HEK293 (cell line): ENCODE measurements around the gene POLD1.
A peak's percentile ranks its signal among the peaks of the same experiment; 100 is the strongest.

ENCODE experiments used
- CTCF ChIA-PET: fragments of 350-600 bp; formaldehyde crosslinking; extraction: SDS; loops from one replicate; lab custom pipeline; 2021; ENCODE audit warnings: antibody characterized with exemption; lab: Yijun Ruan, JAX
- POLR2A ChIA-PET: fragments of 300-600 bp; formaldehyde crosslinking; extraction: SDS; loops from one replicate; lab custom pipeline; 2020; ENCODE audit warnings: antibody characterized with exemption, inconsistent platforms; lab: Yijun Ruan, JAX
- H3K27ac ChIP-seq: fragments of 200-500 bp; sonication (Bioruptor generic); 2 replicates; pipeline ENCODE4 v1.5.1; 2014; ENCODE audit warnings: low read depth, low read length, control low read depth, inconsistent platforms; ENCODE audit errors: extremely low read depth
- H3K36me3 ChIP-seq, 2 experiments: fragments of 200-500 bp in 1 of 2; sonication (Bioruptor generic) in 1 of 2; 1 replicate in 1 of 2; 2 replicates in 1 of 2; pipeline ENCODE4 v1.5.1; 2014 to 2017; ENCODE audit warnings: inconsistent platforms in 2 of 2, low read length in 2 of 2; ENCODE audit not compliant: control insufficient read depth in 2 of 2, insufficient read depth in 1 of 2
- H3K4me1 ChIP-seq: fragments of 200-500 bp; sonication (Bioruptor generic); 2 replicates; pipeline ENCODE4 v1.5.1; 2014; ENCODE audit warnings: mild to moderate bottlenecking, low read length, inconsistent platforms; ENCODE audit not compliant: control insufficient read depth, insufficient read depth
- H3K4me3 ChIP-seq: 2 replicates; pipeline ENCODE4 v1.5.1; 2011; ENCODE audit warnings: low read depth, mild to moderate bottlenecking, control low read depth, low read length, moderate library complexity
- H3K9me3 ChIP-seq: fragments of 200-500 bp; sonication (Bioruptor generic); 2 replicates; pipeline ENCODE4 v1.5.1; 2014; ENCODE audit warnings: low read depth, low read length, inconsistent platforms; ENCODE audit not compliant: control insufficient read depth, insufficient read depth
- BCL11A ChIP-seq: fragments of 450-650 bp; formaldehyde crosslinking; IDR thresholded peaks from 2 replicates; pipeline ENCODE4 v1.5.1; 2016; ENCODE audit warnings: low read depth, missing biosample characterization, missing genetic modification characterization
- GLI2 ChIP-seq: fragments of 450-650 bp; formaldehyde crosslinking; IDR thresholded peaks from 2 replicates; pipeline ENCODE4; 2017; ENCODE audit warnings: missing biosample characterization, missing genetic modification characterization, low read depth, borderline replicate concordance
- GLIS2 ChIP-seq: fragments of 450-650 bp; formaldehyde crosslinking; IDR thresholded peaks from 2 replicates; pipeline ENCODE4 v1.5.1; 2016; ENCODE audit warnings: missing biosample characterization, missing genetic modification characterization
- KLF7 ChIP-seq: fragments of 450-650 bp; formaldehyde crosslinking; IDR thresholded peaks from 2 replicates; pipeline ENCODE4 v1.5.1; 2016; ENCODE audit warnings: missing biosample characterization, missing genetic modification characterization, borderline replicate concordance
- KLF8 ChIP-seq: fragments of 450-650 bp; formaldehyde crosslinking; IDR thresholded peaks from 2 replicates; pipeline ENCODE4 v1.5.1; 2016; ENCODE audit warnings: missing biosample characterization, missing genetic modification characterization
- KLF9 ChIP-seq: fragments of 450-650 bp; formaldehyde crosslinking; IDR thresholded peaks from 2 replicates; pipeline ENCODE4 v1.5.1; 2016; ENCODE audit warnings: missing biosample characterization, missing genetic modification characterization, low read depth
- MYNN ChIP-seq: fragments of 450-650 bp; formaldehyde crosslinking; IDR thresholded peaks from 2 replicates; pipeline ENCODE4 v1.5.1; 2016; ENCODE audit warnings: missing biosample characterization, missing genetic modification characterization, borderline replicate concordance
- RBAK ChIP-seq: fragments of 450-650 bp; formaldehyde crosslinking; IDR thresholded peaks from 2 replicates; pipeline ENCODE4 v1.5.1; 2016; ENCODE audit warnings: missing biosample characterization, missing genetic modification characterization
- REPIN1 ChIP-seq: fragments of 450-650 bp; formaldehyde crosslinking; IDR thresholded peaks from 2 replicates; pipeline ENCODE4 v1.5.1; 2017; ENCODE audit warnings: missing biosample characterization, missing genetic modification characterization, low read depth
- SCRT1 ChIP-seq: fragments of 450-650 bp; formaldehyde crosslinking; IDR thresholded peaks from 2 replicates; pipeline ENCODE4 v1.5.1; 2016; ENCODE audit warnings: missing biosample characterization, missing genetic modification characterization, borderline replicate concordance
- SP3 ChIP-seq: fragments of 450-650 bp; formaldehyde crosslinking; IDR thresholded peaks from 2 replicates; pipeline ENCODE4 v1.5.1; 2016; ENCODE audit warnings: missing biosample characterization, missing genetic modification characterization
- YY1 ChIP-seq: fragments of 450-650 bp; formaldehyde crosslinking; IDR thresholded peaks from 2 replicates; pipeline ENCODE4 v1.5.1; 2018; ENCODE audit warnings: missing biosample characterization, missing genetic modification characterization
- ZFHX2 ChIP-seq: fragments of 450-650 bp; formaldehyde crosslinking; conservative IDR thresholded peaks from 2 replicates; pipeline ENCODE4 v1.5.1; 2016; ENCODE audit warnings: missing biosample characterization, missing genetic modification characterization
- ZNF202 ChIP-seq: fragments of 450-650 bp; formaldehyde crosslinking; IDR thresholded peaks from 2 replicates; pipeline ENCODE4 v1.5.1; 2016; ENCODE audit warnings: missing biosample characterization, missing genetic modification characterization, borderline replicate concordance
- ZNF248 ChIP-seq: fragments of 450-650 bp; formaldehyde crosslinking; IDR thresholded peaks from 2 replicates; pipeline ENCODE4 v1.5.1; 2017; ENCODE audit warnings: missing biosample characterization, missing genetic modification characterization
- ZNF423 ChIP-seq: fragments of 450-650 bp; formaldehyde crosslinking; IDR thresholded peaks from 2 replicates; pipeline ENCODE4 v1.5.1; 2016; ENCODE audit warnings: missing biosample characterization, missing genetic modification characterization
- ZNF530 ChIP-seq: fragments of 450-650 bp; formaldehyde crosslinking; IDR thresholded peaks from 2 replicates; pipeline ENCODE4 v1.5.1; 2016; ENCODE audit warnings: low read depth, missing biosample characterization, missing genetic modification characterization
- ZNF623 ChIP-seq: fragments of 450-650 bp; formaldehyde crosslinking; IDR thresholded peaks from 2 replicates; pipeline ENCODE4 v1.5.1; 2016; ENCODE audit warnings: missing biosample characterization, missing genetic modification characterization
- ZNF664 ChIP-seq: fragments of 450-650 bp; formaldehyde crosslinking; IDR thresholded peaks from 2 replicates; pipeline ENCODE4 v1.5.1; 2016; ENCODE audit warnings: missing biosample characterization, missing genetic modification characterization
- ZNF707 ChIP-seq: fragments of 450-650 bp; formaldehyde crosslinking; IDR thresholded peaks from 2 replicates; pipeline ENCODE4 v1.5.1; 2016; ENCODE audit warnings: missing biosample characterization, missing genetic modification characterization
- ZNF776 ChIP-seq: fragments of 450-650 bp; formaldehyde crosslinking; IDR thresholded peaks from 2 replicates; pipeline ENCODE4 v1.5.0; 2017; ENCODE audit warnings: missing biosample characterization, missing genetic modification characterization, borderline replicate concordance
- ZNF785 ChIP-seq: fragments of 450-650 bp; formaldehyde crosslinking; IDR thresholded peaks from 2 replicates; pipeline ENCODE4 v1.5.1; 2016; ENCODE audit warnings: missing biosample characterization, missing genetic modification characterization
- ZSCAN23 ChIP-seq: fragments of 450-650 bp; formaldehyde crosslinking; IDR thresholded peaks from 2 replicates; pipeline ENCODE4 v1.5.1; 2016; ENCODE audit warnings: missing biosample characterization, missing genetic modification characterization
- TF ChIP-seq, protein P1 (sequence below): fragments of 450-650 bp; formaldehyde crosslinking; IDR thresholded peaks from 2 replicates; pipeline ENCODE4 v1.5.1; 2016; ENCODE audit warnings: missing biosample characterization, missing genetic modification characterization, borderline replicate concordance
- TF ChIP-seq, protein P2 (sequence below): fragments of 450-650 bp; formaldehyde crosslinking; optimal IDR thresholded peaks from 2 replicates; pipeline ENCODE3; 2016; ENCODE audit warnings: missing biosample characterization, mild to moderate bottlenecking, missing genetic modification characterization
- TF ChIP-seq, protein P3 (sequence below): fragments of 450-650 bp; formaldehyde crosslinking; IDR thresholded peaks from 2 replicates; pipeline ENCODE4 v1.5.1; 2016; ENCODE audit warnings: missing biosample characterization, missing genetic modification characterization
- TF ChIP-seq, protein P4 (sequence below): fragments of 450-650 bp; formaldehyde crosslinking; IDR thresholded peaks from 2 replicates; pipeline ENCODE4 v1.5.1; 2017; ENCODE audit warnings: missing biosample characterization, mild to moderate bottlenecking, missing genetic modification characterization, moderate library complexity
- TF ChIP-seq, protein P5 (sequence below): fragments of 450-650 bp; formaldehyde crosslinking; IDR thresholded peaks from 2 replicates; pipeline ENCODE4 v1.5.1; 2016; ENCODE audit warnings: missing biosample characterization, missing genetic modification characterization

POLD1 gene

DNA sequence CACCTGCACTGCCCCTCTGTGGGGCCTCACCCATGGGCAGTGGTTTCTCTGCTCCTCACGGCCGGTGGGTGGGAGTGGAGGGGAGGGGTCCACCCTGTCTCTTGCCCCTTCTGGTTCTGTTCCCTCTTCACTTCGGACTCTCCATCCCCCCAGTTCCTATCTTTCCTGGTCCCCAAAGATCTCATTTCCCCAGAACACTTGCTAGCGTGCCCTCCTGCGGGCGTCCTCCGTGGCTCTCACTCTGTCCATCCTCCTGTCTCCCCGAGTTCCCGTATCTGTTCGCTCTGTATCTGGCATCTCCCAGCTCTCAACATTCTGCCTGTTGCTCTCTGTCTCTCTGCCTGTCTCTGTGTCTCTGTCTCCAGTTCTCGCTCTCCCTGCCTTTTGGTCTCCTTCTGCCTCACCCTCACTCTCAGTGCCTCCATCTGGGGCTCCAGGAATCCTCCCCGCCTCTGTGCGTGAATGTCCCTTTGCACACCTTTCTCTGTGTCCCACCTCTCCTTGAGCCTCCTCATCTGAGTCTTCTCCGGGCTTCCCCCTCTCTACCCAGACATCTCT is 35.0 kb downstream of the POLD1 start:
- Histone ChIP-seq H3K36me3 (peaks cover 3 to 12% of the 10 kb centered on the region in 2 experiments; a peak in 2 of 3 replicates), H3K4me3 (no peak overlapping the region), H3K4me1 (no peaks in the 10 kb centered on the region), H3K27ac (no peak overlapping the region), H3K9me3 (no peaks in the 10 kb centered on the region)
- POLR2A ChIA-PET = no interaction called here
- CTCF ChIA-PET = interaction anchor here (0.6 kb wide), 1 partner anchor 263 kb away, joined by 3 read pairs; no protein-coding TSS in a partner anchor
- TF ChIP-seq ZNF248 (tag by site-specific recombination) (no peak), ZNF202 (no peak), SCRT1 (tag by site-specific recombination) (0 out of 2 replicates have a peak, but pooled peaks have one; percentile 46), ZNF707 (tag by site-specific recombination) (no peak), ZSCAN23 (tag by site-specific recombination) (no peak), SP3 (tag by site-specific recombination) (no peak), KLF8 (tag by site-specific recombination) (0 out of 2 replicates have a peak, but pooled peaks have one; percentile 27), ZNF785 (tag by site-specific recombination) (no peak), REPIN1 (tag by site-specific recombination) (no peak), YY1 (tag by site-specific recombination) (no peak), ZNF664 (tag by site-specific recombination) (no peak), KLF7 (tag by site-specific recombination) (no peak), MYNN (tag by site-specific recombination) (no peak), BCL11A (tag by site-specific recombination) (no peak), RBAK (tag by site-specific recombination) (no peak), GLI2 (no peak), ZFHX2 (tag by site-specific recombination) (no peak), GLIS2 (tag by site-specific recombination) (0 out of 2 replicates have a peak, but pooled peaks have one; percentile 5), ZNF623 (tag by site-specific recombination) (no peak), ZNF776 (tag by site-specific recombination) (no peak), KLF9 (tag by site-specific recombination) (no peak), ZNF423 (tag by site-specific recombination) (no peak), ZNF530 (tag by site-specific recombination) (no peak)
- TF ChIP-seq, protein P1, sequence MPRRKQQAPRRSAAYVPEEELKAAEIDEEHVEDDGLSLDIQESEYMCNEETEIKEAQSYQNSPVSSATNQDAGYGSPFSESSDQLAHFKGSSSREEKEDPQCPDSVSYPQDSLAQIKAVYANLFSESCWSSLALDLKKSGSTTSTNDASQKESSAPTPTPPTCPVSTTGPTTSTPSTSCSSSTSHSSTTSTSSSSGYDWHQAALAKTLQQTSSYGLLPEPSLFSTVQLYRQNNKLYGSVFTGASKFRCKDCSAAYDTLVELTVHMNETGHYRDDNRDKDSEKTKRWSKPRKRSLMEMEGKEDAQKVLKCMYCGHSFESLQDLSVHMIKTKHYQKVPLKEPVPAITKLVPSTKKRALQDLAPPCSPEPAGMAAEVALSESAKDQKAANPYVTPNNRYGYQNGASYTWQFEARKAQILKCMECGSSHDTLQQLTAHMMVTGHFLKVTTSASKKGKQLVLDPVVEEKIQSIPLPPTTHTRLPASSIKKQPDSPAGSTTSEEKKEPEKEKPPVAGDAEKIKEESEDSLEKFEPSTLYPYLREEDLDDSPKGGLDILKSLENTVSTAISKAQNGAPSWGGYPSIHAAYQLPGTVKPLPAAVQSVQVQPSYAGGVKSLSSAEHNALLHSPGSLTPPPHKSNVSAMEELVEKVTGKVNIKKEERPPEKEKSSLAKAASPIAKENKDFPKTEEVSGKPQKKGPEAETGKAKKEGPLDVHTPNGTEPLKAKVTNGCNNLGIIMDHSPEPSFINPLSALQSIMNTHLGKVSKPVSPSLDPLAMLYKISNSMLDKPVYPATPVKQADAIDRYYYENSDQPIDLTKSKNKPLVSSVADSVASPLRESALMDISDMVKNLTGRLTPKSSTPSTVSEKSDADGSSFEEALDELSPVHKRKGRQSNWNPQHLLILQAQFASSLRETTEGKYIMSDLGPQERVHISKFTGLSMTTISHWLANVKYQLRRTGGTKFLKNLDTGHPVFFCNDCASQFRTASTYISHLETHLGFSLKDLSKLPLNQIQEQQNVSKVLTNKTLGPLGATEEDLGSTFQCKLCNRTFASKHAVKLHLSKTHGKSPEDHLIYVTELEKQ (tag by site-specific recombination) = no peak
- TF ChIP-seq, protein P2, sequence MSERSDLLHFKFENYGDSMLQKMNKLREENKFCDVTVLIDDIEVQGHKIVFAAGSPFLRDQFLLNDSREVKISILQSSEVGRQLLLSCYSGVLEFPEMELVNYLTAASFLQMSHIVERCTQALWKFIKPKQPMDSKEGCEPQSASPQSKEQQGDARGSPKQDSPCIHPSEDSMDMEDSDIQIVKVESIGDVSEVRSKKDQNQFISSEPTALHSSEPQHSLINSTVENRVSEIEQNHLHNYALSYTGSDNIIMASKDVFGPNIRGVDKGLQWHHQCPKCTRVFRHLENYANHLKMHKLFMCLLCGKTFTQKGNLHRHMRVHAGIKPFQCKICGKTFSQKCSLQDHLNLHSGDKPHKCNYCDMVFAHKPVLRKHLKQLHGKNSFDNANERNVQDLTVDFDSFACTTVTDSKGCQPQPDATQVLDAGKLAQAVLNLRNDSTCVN = no peak
- TF ChIP-seq, protein P3, sequence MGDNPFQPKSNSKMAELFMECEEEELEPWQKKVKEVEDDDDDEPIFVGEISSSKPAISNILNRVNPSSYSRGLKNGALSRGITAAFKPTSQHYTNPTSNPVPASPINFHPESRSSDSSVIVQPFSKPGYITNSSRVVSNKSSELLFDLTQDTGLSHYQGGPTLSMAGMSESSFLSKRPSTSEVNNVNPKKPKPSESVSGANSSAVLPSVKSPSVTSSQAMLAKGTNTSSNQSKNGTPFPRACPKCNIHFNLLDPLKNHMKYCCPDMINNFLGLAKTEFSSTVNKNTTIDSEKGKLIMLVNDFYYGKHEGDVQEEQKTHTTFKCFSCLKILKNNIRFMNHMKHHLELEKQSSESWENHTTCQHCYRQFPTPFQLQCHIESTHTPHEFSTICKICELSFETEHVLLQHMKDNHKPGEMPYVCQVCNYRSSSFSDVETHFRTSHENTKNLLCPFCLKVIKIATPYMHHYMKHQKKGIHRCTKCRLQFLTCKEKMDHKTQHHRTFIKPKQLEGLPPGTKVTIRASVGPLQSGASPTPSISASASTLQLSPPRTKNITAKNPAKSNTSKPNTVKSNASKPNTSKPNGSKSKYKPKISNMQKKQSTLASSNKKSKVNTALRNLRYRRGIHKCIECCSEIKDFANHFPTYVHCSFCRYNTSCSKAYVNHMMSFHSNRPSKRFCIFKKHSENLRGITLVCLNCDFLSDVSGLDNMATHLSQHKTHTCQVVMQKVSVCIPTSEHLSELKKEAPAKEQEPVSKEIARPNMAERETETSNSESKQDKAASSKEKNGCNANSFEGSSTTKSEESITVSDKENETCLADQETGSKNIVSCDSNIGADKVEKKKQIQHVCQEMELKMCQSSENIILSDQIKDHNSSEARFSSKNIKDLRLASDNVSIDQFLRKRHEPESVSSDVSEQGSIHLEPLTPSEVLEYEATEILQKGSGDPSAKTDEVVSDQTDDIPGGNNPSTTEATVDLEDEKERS (tag by site-specific recombination) = no peak
- TF ChIP-seq, protein P4, sequence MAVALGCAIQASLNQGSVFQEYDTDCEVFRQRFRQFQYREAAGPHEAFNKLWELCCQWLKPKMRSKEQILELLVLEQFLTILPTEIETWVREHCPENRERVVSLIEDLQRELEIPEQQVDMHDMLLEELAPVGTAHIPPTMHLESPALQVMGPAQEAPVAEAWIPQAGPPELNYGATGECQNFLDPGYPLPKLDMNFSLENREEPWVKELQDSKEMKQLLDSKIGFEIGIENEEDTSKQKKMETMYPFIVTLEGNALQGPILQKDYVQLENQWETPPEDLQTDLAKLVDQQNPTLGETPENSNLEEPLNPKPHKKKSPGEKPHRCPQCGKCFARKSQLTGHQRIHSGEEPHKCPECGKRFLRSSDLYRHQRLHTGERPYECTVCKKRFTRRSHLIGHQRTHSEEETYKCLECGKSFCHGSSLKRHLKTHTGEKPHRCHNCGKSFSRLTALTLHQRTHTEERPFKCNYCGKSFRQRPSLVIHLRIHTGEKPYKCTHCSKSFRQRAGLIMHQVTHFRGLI (tag by site-specific recombination) = no peak
- TF ChIP-seq, protein P5, sequence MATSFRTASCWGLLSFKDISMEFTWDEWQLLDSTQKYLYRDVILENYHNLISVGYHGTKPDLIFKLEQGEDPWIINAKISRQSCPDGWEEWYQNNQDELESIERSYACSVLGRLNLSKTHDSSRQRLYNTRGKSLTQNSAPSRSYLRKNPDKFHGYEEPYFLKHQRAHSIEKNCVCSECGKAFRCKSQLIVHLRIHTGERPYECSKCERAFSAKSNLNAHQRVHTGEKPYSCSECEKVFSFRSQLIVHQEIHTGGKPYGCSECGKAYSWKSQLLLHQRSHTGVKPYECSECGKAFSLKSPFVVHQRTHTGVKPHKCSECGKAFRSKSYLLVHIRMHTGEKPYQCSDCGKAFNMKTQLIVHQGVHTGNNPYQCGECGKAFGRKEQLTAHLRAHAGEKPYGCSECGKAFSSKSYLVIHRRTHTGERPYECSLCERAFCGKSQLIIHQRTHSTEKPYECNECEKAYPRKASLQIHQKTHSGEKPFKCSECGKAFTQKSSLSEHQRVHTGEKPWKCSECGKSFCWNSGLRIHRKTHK = no peak
